Embryonic facial prominence (tissue), 1 donor: ENCODE measurements around the gene ZC3H12C.
"Not testable (repeated sequence)": the region's sequence is repeated elsewhere in the genome, so short reads cannot be mapped to it uniquely, and the experiment has no call there.

Experiments used
- DNase-seq: peaks from one replicate; pipeline ENCODE4 v3.0.0-alpha.2; 2016; ENCODE audit errors: extremely low spot score

ZC3H12C gene

GRCh38 chr11:110184456-110184855 is 91.3 kb downstream of the ZC3H12C start:
- DNase-seq = no peak

DNA sequence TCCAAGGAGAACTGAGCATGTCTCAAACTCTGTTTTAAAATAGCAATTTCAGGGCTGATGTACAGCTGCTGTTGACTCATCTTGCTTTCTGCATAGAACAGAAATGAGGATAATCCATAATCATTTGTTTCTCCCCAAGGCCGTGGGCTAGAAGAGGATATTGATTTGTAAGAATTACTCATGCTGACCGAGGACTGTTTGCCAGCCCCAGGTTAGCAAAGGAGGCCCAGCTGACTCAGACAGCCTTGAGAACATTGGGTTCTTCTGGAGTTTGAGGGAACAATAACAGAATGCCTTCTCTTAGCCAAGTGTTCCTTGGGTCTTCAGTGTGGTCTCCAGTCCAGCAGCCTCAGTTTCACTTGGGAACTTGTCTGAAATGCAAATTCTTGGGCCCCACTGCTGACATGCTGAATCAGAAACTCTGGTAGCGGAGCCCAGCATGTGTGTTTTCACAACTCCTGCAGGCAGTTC is 92.0 kb downstream of the ZC3H12C start:
- no peak for DNase-seq

- no peak for DNase-seq
Observed at GRCh38 chr11:110185599-110185998, 92.4 kb downstream of the ZC3H12C start.

- no peak for DNase-seq
Observed at GRCh38 chr11:110186456-110186855, 93.3 kb downstream of the ZC3H12C start.

DNA sequence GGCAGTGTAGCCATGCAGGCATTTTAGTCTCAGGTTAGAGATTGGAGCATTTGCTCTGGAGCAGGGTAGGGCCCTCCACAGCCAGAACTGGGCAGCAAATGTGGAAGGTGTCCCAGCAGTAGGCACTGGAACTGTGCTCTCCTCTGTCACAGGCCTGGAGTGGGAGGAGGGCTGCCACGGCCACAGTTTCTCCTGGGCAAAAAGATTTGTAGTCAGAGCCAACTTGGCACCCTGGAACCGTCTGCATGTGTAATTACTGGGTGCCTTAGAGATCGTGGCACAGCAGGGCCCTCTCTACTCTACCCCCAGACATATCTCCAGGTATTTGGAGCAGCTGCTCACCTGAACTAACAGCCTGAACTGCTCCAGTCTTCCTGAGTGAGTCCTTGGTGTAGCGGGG is 93.7 kb downstream of the ZC3H12C start:
- DNase-seq = no peak

- DNase-seq = no peak
Observed at GRCh38 chr11:110187731-110188130, 94.5 kb downstream of the ZC3H12C start.

GRCh38 chr11:110190885-110191284 is 97.7 kb downstream of the ZC3H12C start:
- DNase-seq = no peak

DNA sequence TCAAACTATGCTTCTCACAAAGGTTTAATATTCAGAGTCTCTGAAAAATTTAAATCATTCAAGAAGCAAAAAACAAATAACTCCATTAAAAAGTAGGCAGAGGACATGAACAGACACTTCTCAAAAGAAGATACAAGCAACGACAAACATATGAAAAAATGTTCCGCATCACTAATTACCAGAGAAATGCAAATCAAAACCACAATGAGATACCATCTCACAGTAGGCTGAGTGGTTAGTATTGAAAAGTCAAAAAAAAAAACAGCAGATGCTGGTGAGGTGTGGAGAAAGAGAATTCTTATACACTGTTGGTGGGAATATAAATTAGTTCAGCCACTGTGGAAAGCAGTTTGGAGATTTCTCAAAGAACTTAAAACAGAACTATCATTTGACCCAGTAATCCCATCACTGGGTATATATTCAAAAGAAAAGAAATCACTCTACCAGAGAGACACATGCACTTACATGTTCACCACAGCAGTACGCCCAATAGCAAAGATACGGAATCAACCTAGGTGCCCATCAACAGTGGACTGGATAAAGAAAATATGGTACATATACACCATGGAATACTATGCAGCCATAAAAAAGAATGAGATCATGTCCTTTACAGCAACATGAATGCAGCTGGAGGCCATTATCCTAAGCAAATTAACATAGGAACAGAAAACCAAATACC is 99.6 kb downstream of the ZC3H12C start:
- DNase-seq = not testable (repeated sequence)

- not testable (repeated sequence) for DNase-seq
Observed at GRCh38 chr11:110194211-110194766, 101.1 kb downstream of the ZC3H12C start.

GRCh38 chr11:110196241-110196754 is 103.1 kb downstream of the ZC3H12C start:
- no peak for DNase-seq

- DNase-seq = no peak
Observed at GRCh38 chr11:110196884-110197420, 103.8 kb downstream of the ZC3H12C start.

- DNase-seq = no peak
Observed at GRCh38 chr11:110198031-110198729, 105.0 kb downstream of the ZC3H12C start.

- no peak for DNase-seq
Observed at GRCh38 chr11:110199184-110199981, 106.2 kb downstream of the ZC3H12C start.

- DNase-seq = no peak
Observed at GRCh38 chr11:110200241-110200640, 107.0 kb downstream of the ZC3H12C start.

DNA sequence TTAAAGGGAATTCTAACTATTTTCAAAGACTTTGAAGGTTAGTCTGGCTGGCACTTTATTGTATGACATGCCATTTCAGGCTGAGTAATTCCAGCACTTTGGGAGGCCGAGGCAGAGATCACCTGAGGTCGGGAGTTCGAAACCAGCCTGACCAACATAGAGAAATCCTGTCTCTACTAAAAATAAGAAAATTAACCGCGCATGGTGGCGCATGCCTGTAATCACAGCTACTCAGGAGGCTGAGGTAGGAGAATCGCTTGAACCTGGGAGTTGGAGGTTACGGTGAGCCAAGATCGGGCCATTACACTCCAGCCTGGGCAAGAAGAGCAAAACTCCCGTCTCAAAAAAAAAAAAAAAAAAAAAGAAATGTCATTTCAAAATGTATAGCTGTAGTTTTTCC is 107.6 kb downstream of the ZC3H12C start:
- no peak for DNase-seq

GRCh38 chr11:110207123-110207522 is 113.9 kb downstream of the ZC3H12C start:
- DNase-seq = no peak

- not testable (repeated sequence) for DNase-seq
Observed at GRCh38 chr11:110208678-110209312, 115.6 kb downstream of the ZC3H12C start.

- DNase-seq = not testable (repeated sequence)
Observed at GRCh38 chr11:110209313-110209694, 116.1 kb downstream of the ZC3H12C start.

DNA sequence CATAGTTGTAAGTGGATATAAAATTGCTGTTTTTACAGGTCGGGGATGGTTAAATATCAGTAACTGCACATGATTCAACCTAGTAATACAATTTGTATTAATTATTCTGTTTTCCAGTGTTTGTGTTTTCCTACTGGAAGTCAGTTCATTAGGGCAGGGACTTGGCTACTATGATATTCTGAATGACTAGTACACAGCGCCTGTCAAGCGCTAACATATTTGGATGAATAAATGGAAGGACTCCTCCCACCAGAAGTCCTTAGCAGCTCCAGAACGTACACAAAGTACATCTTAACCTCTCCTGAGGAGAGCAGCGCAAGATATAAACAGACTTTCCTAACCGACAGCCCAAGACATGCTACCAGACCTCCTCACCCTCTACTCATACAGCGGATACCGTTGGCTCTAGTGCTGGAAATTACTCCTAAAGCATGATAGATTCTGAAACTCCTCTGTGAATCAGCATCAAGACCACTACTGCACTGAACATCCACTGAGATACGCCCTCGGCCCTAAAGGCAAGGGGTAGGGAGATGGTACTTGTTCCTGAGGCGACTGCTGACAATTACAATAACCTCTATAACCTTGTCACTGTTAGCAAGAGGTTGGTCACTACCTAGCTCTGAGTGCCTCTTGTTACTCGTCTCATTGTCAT is 124.2 kb downstream of the ZC3H12C start:
- DNase-seq = no peak

- DNase-seq = no peak
Observed at GRCh38 chr11:110217936-110218335, 124.7 kb downstream of the ZC3H12C start.
